ENCODE results near the gene KLHL40. TPM values are rescaled to one million over a fixed set of nuclear protein-coding genes. Genes with fewer than 3 reads are reported as not detected.

The KLHL40 gene
- total RNA-seq, 4 donors from 2014 or later: not detected

DNA sequence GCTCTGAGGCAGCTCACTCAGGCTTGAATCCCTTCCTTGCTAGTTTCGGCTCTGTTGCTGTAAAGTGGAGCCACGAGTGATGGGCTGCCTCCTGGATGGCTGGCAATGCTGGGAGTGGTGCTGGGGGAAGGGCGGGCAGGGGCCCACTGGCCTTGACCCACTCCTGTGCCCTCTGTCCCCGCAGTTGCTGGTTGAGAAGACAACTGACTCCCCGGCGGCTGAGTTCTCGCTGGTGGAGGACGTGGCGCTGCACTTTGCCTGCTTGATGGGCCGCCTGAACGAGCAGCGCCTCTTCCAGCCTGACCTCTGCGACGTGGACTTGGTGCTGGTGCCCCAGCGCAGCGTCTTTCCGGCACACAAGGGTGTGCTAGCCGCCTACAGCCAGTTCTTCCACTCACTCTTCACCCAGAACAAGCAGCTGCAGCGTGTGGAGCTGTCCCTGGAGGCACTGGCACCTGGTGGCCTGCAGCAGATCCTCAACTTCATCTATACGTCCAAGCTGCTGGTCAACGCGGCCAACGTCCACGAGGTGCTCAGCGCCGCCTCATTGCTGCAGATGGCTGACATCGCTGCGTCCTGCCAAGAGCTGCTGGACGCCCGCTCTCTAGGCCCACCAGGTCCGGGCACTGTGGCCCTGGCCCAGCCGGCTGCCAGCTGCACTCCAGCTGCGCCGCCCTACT is 27.1 kb upstream of the KLHL40 start:
- TF ChIP-seq, protein P1, sequence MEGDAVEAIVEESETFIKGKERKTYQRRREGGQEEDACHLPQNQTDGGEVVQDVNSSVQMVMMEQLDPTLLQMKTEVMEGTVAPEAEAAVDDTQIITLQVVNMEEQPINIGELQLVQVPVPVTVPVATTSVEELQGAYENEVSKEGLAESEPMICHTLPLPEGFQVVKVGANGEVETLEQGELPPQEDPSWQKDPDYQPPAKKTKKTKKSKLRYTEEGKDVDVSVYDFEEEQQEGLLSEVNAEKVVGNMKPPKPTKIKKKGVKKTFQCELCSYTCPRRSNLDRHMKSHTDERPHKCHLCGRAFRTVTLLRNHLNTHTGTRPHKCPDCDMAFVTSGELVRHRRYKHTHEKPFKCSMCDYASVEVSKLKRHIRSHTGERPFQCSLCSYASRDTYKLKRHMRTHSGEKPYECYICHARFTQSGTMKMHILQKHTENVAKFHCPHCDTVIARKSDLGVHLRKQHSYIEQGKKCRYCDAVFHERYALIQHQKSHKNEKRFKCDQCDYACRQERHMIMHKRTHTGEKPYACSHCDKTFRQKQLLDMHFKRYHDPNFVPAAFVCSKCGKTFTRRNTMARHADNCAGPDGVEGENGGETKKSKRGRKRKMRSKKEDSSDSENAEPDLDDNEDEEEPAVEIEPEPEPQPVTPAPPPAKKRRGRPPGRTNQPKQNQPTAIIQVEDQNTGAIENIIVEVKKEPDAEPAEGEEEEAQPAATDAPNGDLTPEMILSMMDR (IDR thresholded peaks at IDR 0.05; ENCODE audit: low read depth): no peak

DNA sequence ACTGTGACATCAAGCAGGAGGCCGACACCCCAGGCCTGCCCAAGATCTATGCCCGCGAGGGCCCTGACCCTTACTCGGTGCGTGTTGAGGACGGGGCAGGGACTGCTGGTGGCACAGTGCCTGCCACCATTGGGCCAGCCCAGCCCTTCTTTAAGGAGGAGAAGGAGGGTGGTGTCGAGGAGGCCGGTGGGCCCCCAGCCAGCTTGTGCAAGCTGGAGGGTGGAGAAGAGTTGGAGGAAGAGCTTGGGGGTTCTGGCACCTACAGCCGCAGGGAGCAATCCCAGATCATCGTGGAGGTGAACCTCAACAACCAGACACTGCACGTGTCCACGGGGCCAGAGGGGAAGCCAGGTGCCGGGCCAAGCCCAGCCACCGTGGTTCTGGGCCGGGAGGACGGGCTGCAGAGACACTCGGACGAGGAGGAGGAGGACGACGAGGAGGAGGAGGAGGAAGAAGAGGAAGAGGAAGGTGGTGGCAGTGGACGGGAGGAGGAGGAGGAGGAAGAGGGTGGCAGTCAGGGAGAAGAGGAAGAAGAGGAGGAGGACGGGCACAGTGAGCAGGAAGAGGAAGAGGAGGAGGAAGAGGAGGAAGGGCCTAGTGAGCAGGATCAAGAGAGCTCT is 26.5 kb upstream of the KLHL40 start:
- TF ChIP-seq, protein P1 (IDR thresholded peaks at IDR 0.05; ENCODE audit: low read depth): no peak

DNA sequence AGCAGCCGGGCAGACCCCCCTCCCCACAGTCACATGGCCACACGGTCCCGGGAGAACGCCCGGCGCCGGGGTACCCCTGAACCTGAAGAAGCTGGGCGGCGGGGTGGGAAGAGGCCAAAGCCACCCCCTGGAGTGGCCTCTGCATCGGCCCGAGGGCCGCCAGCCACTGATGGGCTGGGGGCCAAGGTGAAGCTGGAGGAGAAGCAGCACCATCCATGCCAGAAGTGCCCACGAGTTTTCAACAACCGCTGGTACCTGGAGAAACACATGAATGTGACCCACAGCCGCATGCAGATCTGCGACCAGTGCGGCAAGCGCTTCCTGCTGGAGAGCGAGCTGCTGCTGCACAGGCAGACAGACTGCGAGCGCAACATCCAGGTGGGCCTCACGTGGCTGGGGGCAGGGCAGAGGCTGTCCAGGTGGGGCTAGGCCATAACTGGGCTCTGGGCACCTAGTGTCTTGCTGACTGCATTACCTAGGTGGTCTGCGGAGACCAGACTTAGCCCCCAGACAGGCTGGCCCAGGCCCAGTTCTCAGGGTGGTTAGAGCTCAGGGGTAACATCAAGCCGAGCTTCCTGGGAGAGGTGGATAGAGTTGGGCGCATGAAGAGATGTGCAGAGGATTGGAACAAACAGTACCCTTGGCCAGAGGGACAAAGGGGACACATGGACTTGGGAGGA is 25.7 kb upstream of the KLHL40 start:
- TF ChIP-seq, protein P1 (IDR thresholded peaks at IDR 0.05; ENCODE audit: low read depth): no peak

DNA sequence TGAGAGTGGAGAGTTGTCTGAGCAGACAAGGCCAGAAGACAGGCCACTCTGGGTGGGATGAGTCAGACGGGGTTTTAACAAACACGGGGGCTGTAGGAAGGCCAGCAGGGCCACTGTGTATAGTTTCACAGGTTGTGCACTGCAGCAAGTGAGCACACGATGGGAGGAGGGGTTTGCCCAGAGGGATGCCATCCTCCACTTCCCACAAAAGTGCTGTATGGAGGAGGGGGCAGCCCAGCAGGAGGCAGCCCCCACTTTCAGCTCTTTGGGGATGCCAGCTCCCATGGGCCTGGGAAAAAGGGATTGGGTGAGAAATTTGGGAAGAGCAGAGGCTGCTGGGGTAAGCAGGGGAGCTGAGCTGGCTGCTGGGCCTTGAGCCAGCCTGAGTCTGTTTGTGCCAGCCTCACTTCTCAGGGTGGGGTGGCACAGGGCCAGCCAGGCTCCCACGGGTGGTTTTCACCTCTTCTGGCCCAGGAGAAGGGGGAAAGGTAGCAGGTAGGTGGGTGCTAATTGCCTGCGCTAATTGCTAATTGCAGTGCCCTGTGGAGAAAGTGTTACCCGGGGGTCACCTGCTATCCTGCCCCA is 25.1 kb upstream of the KLHL40 start:
- TF ChIP-seq, protein P1 (IDR thresholded peaks at IDR 0.05; ENCODE audit: low read depth): no peak

DNA sequence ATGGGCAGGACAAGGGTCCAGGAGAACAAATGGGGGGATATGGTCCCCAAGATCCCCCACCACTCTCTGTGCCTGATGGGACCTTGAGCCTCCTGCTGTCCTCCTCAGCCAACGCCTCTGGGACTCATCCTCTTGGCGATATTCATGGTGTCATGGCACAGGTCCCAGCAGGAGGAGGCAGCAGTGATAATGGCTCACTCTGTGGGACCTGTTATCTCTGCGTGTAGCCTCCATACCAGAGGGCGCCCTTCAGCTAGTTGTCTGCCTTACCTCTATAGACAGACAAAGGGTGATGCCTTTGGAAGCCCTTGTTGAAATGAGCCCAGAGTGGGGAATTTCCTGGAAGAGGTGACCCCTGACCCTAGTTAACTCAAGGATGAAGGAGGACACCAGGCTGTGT is 24.4 kb upstream of the KLHL40 start:
- TF ChIP-seq, protein P1 (IDR thresholded peaks at IDR 0.05; ENCODE audit: low read depth): no peak

DNA sequence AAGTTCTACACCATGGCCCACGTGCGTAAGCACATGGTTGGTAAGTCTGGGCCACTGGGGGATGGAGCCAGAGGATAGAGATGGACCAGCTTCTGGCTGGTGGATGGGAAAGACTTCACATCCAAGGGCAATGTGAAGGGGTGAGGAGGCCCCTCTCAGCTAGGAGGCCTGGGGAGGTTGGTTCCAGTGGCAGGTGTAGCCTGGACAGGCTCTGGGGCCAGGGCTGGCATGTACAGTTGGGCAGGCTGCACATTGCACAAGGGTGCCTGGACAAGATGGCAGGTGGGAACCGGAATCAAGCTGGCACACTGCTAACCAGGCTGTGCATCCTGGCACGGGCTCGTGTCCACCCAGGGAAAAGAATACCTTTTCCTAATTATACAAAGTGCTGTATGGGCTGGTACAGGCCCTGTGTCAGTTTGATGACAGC is 23.7 kb upstream of the KLHL40 start:
- TF ChIP-seq, protein P1 (IDR thresholded peaks at IDR 0.05; ENCODE audit: low read depth): no peak

Measured in subcutaneous adipose tissue (tissue), 4 donors.